NCI-H2227 (cell line): ENCODE results near the gene KRTAP10-6.
"Not testable (repeated sequence)": the region's sequence is repeated elsewhere in the genome, so short reads cannot be mapped to it uniquely, and the experiment has no call there.

Source experiments
- DNase-seq: peaks from one replicate; lab custom pipeline; 2025; ENCODE audit not compliant: unreplicated experiment; lab: John Stamatoyannopoulos, UW

Gene KRTAP10-6, protein sequence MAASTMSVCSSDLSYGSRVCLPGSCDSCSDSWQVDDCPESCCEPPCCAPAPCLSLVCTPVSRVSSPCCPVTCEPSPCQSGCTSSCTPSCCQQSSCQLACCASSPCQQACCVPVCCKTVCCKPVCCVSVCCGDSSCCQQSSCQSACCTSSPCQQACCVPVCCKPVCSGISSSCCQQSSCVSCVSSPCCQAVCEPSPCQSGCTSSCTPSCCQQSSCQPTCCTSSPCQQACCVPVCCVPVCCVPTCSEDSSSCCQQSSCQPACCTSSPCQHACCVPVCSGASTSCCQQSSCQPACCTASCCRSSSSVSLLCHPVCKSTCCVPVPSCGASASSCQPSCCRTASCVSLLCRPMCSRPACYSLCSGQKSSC

GRCh38 chr21:44592446-44593311 lies at the start of gene KRTAP10-6:
Gene KRTAP10-6 (minus strand): TSS chr21:44592505. CDS start chr21:44592484, 21 bp downstream.
- DNase-seq: no peak

- DNase-seq: no peak
Measured at GRCh38 chr21:44640761-44641160, 48.5 kb upstream of the KRTAP10-6 start.

- DNase-seq: no peak
Measured at GRCh38 chr21:44639331-44639655, 47.0 kb upstream of the KRTAP10-6 start.

DNA sequence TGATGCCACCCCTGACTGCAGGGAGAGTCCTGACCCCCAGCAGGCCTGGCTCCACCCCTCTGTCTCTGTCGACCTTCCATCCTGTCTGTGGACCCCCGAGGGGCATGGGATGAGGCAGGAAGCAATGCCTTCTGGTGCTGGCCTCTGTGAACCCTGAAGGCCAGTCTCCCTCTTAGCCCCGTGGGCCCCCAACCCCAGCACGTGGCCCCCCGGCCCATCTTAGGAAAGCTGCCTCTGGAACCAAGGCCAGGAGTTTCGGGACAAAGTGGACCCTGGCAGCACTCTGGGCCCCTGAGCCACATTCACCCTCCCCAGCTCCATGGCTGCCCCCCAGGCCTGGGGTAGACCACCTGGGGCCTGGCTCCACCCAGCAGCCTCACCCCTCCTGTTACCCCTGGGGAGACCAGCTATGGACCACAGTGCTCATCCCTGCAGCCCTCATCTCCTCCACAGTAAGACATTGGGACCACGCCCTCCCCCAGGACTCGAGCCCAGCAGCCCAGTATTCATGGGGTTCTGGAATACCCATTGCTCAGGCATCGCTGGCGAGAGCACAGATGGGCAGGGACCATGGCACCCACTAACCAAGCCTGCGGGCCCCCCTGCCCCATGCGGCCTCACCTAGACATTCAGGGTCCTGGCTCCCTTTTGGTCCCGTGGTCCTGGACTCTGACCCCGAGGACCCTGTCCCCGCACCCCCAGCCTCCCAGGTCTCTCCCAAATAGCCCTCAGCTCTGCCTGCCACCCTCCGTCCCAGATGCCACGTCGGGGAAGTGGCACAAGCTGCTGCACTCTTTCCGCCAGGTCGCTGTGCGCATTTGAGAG lies 46.4 kb upstream of the KRTAP10-6 start:
- not testable (repeated sequence) for DNase-seq

DNA sequence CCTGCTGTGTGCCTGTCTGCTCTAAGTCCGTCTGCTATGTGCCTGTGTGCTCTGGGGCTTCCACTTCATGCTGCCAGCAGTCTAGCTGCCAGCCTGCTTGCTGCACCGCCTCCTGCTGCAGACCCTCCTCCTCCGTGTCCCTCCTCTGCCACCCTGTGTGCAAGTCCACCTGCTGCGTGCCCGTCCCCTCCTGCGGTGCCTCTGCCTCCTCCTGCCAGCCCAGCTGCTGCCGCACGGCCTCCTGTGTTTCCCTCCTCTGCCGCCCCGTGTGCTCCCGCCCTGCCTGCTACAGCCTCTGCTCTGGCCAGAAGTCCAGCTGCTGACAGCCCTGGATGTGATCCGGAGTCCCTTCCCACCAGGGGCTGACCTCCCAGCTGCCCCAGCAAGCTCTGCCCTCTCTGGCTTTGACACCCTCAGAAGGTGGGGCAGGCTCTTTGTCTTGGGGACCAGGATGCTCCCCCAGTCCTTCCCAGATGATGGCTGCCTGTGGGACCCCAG lies 45.6 kb upstream of the KRTAP10-6 start:
- not testable (repeated sequence) for DNase-seq

GRCh38 chr21:44637018-44637850 lies 44.9 kb upstream of the KRTAP10-6 start, which contains the start of gene KRTAP10-10:
Gene KRTAP10-10 (plus strand): TSS chr21:44637356. CDS start chr21:44637418, 62 bp downstream.
- DNase-seq: peak; percentile 66

DNA sequence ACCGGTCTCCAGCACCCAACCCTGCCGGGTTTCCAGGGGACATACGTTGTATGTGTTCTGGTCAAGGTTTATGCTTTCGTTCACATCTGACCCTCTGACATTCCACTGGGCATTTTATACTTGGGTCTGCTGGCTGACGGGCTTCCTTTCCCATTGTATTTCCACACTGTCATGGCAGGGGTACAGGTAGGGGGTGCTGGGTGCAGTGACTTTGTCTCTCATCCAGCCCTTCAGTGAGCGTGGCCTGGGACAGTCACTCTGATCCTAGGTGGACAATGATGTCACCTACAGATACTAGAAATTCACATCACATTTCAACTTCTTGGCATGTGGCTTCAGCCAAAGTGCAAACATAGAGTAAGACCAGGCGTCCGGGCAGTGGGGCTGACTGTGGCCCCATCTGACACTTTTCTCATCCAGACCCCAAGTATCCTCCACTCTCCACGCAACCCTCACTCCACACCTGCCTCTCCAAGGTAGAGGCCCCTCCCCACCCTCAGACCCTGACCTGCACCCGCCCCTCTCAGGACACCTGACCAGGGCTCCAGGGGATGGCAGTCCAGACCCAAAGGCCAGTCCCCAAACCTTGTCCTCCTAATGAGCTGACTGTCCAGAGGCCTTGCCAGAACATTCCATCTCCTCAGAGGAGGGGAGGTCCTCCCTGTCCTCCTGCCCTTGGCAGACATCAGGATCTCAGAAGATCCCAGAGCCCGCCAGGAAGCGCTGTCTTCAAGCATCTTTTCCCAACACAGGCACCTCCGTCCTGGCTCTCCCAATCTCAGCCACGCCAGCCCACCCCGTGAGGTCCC lies 44.1 kb upstream of the KRTAP10-6 start:
- no peak for DNase-seq

GRCh38 chr21:44632067-44632466 lies 39.8 kb upstream of the KRTAP10-6 start:
- DNase-seq: no peak

DNA sequence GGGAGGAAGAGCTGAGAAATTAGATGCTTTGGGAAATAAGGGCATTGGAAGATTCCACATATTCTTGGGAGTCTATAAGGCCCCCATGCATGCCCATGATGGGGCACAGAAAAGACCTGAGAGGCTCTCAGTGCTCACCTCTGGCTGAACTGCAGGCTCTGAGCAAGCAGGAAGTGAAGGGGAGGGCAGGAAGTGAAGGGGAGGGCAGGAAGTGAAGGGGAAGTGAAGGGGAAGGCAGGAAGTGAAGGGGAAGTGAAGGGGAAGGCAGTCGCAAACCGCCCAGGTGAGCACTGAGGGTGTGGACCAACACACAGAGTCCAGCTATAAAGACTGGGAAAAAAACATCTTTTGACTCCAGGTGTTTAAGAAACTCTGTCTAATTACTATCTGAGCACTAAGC lies 38.1 kb upstream of the KRTAP10-6 start:
- DNase-seq: no peak

DNA sequence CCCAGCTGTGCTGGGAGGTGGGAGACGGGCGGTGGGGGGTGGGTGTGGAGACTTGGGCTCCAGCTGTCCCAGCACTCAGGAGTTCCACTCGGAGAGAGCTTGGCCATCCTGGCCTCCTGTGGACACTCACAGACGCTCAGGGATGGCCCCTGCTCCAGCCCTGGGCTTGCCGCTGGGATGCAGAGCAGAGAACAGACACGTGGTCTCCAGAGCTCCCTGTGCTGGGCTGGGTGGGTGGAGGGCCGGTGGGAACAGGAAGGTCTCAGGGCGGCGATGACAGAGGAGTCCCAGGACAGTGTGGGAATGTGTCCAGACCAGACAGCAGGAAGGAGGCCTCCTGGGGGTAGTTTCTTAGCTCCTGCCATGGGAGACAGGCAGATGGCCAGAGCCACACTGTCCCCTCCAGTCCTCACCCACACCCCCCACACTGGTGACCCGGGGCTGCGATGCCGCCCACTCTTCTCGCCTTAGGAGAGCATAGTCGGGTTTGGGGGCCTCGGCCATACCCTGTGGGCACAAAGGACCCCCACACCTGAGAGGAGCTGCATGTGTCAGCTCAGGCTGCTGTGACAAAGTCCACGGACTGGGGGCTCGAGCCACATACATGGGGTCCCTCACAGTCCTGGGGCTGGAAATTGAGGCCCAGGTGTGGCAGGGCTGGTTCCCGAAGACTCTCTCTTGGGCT lies 36.5 kb upstream of the KRTAP10-6 start:
- DNase-seq: no peak

DNA sequence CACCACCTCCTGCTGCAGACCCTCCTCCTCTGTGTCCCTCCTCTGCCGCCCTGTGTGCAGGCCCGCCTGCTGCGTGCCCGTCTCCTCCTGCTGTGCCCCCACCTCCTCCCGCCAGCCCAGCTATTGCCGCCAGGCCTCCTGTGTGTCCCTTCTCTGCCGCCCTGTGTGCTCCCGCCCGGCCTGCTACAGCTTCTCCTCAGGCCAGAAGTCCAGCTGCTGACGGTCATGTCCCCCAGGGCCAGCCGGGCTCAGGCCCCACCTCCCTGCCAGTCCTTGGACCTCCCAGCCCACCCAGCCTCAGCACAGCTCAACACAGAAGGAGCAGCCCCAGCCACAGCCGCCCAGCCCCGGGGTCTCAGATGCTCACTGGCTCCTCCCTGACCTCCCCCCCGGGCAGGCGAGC lies 35.5 kb upstream of the KRTAP10-6 start:
- not testable (repeated sequence) for DNase-seq

GRCh38 chr21:44627181-44627822 lies 35.0 kb upstream of the KRTAP10-6 start:
- DNase-seq: not testable (repeated sequence)

- DNase-seq: no peak
Measured at GRCh38 chr21:44626673-44627143, 34.4 kb upstream of the KRTAP10-6 start, which contains the start of gene KRTAP10-9. Gene KRTAP10-9 (plus strand): TSS chr21:44627093. CDS start chr21:44627172, 79 bp downstream.

GRCh38 chr21:44626262-44626661 lies 34.0 kb upstream of the KRTAP10-6 start:
- DNase-seq: no peak

DNA sequence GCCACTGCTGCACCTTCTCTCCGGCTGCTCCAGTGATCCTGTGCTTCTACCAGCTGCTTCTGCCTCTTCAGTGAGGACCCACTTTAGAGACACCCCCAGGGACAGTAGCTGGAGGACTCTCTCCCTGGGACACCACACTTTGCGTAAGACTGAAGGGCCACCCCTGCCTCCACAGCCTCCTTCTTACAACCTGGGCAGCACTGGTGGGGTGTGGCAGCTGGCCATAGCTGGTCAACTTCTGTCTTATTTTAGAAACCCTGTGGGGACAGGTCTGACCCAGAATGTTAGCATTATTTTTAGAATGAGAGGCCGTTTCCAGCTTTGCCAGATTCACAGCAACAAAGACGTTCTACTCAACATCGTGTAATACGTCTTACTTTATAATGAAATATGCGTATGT lies 33.5 kb upstream of the KRTAP10-6 start:
- no peak for DNase-seq

- no peak for DNase-seq
Measured at GRCh38 chr21:44623575-44623974, 31.3 kb upstream of the KRTAP10-6 start.

DNA sequence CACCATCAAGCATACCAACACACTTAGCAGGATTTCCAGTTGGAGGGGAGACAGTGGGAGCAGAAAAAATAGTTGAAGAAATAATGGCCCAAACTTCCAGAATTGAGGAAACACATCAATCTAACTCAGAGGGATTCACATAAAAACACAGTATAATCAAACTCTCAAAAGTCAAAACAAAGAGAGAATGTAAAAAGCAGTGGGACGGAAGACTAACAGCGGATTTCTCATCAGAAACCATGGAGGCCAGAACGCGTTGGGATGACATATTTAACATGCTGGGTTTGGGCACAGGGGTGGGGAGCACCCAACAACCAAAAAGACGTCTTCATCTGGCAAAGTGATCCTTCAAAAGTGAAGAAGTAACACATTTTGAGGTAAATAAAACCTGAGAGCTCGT lies 27.6 kb upstream of the KRTAP10-6 start:
- no peak for DNase-seq

DNA sequence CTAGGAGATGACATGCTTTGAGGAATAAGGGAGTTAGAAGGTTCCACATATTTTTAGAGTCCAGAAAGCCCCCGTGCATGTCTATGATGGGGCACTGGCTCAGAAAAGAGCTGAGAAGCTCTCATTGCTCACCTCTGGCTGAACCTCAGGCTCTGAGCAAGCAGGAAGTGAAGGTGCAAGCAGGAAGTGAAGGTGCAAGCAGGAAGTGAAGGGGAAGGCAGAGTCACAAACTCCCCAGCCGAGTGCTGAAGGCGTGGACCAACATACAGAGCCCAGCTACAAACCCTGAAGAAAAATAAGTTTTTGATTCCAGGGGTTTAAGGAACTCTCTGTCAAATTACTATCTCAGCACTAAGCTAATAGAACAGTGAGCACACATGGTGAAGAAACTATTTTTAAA lies 26.6 kb upstream of the KRTAP10-6 start:
- DNase-seq: no peak
